GM18508 (cell line): ENCODE results near the gene AP3B1.

Source experiments
- ATAC-seq: cut with Tn5 transposase; IDR thresholded peaks from one replicate; pipeline ENCODE4 v1.9.1; 2021; ENCODE audit warnings: moderate number of reproducible peaks; ENCODE audit not compliant: insufficient read depth, unreplicated experiment

AP3B1 gene

GRCh38 chr5:77986261-77986660, 308.2 kb downstream of the AP3B1 start:
- ATAC-seq: no peak

GRCh38 chr5:77985247-77985646, 309.3 kb downstream of the AP3B1 start:
- no peak for ATAC-seq

- ATAC-seq: no peak
Measured at GRCh38 chr5:77984587-77984986, 309.9 kb downstream of the AP3B1 start.

GRCh38 chr5:77983482-77984199, 310.9 kb downstream of the AP3B1 start:
- no peak for ATAC-seq

GRCh38 chr5:77981820-77982219, 312.7 kb downstream of the AP3B1 start:
- ATAC-seq: no peak

- ATAC-seq: no peak
Measured at GRCh38 chr5:77974576-77974975, 319.9 kb downstream of the AP3B1 start.

- no peak for ATAC-seq
Measured at GRCh38 chr5:77973253-77973609, 321.3 kb downstream of the AP3B1 start.

GRCh38 chr5:77972469-77973252, 321.8 kb downstream of the AP3B1 start:
- no peak for ATAC-seq

- no peak for ATAC-seq
Measured at GRCh38 chr5:77971776-77972468, 322.6 kb downstream of the AP3B1 start.

- no peak for ATAC-seq
Measured at GRCh38 chr5:77970891-77971290, 323.6 kb downstream of the AP3B1 start.

GRCh38 chr5:77963795-77964194, 330.7 kb downstream of the AP3B1 start:
- ATAC-seq: no peak

GRCh38 chr5:77960863-77961396, 333.6 kb downstream of the AP3B1 start:
- no peak for ATAC-seq

GRCh38 chr5:77960305-77960704, 334.2 kb downstream of the AP3B1 start:
- ATAC-seq: no peak

- no peak for ATAC-seq
Measured at GRCh38 chr5:77958642-77959330, 335.7 kb downstream of the AP3B1 start.

GRCh38 chr5:77957931-77958521, 336.5 kb downstream of the AP3B1 start:
- no peak for ATAC-seq

- ATAC-seq: no peak
Measured at GRCh38 chr5:77957516-77957915, 337.0 kb downstream of the AP3B1 start.

GRCh38 chr5:77957081-77957480, 337.4 kb downstream of the AP3B1 start:
- ATAC-seq: no peak

- ATAC-seq: no peak
Measured at GRCh38 chr5:77955577-77955976, 338.9 kb downstream of the AP3B1 start.

GRCh38 chr5:77953374-77953773, 341.1 kb downstream of the AP3B1 start:
- no peak for ATAC-seq

- no peak for ATAC-seq
Measured at GRCh38 chr5:77952636-77953212, 341.8 kb downstream of the AP3B1 start.
